Naive thymus-derived CD8-positive, alpha-beta T cell (primary cell): ENCODE measurements around the gene SNX21. TPM values are rescaled to one million over a fixed set of nuclear protein-coding genes. Genes with fewer than 3 reads are reported as not detected.
"Not testable (repeated sequence)": the region's sequence is repeated elsewhere in the genome, so short reads cannot be mapped to it uniquely, and the experiment has no call there.

Source experiments
- ATAC-seq, 2 donors: fragments of 150-1000 bp; cut with Tn5 transposase in 1 of 2; sonication (Bioruptor Pico), chemical (Tn5 transposase) in 1 of 2; 1 replicate in 1 of 2; 2 replicates in 1 of 2; pipeline ENCODE4 v1.10.0; 2021; ENCODE audit warnings: mild to moderate bottlenecking in 2 of 2, moderate library complexity in 2 of 2
- POLR2A ChIA-PET: fragments of 350-600 bp; sonication (Branson Sonifier 250); formaldehyde crosslinking; loops from one replicate; lab custom pipeline; 2021; ENCODE audit warnings: antibody characterized with exemption; lab: Charles Lee
- DNase-seq, 10 donors: peaks; one replicate each; pipeline versions ENCODE4 v3.0.0 to v3.0.0-alpha.2; 2020 to 2022
- H3K27ac Mint-ChIP-seq, 10 donors: one replicate each; pipeline ENCODE4 v1.8.0; 2020 to 2022; ENCODE audit warnings: mild to moderate bottlenecking in 10 of 10, mixed read lengths in 10 of 10, moderate library complexity in 4 of 10, inconsistent platforms in 1 of 10
- H3K27me3 Mint-ChIP-seq, 5 donors: one replicate each; pipeline ENCODE4 v1.8.0; 2021 to 2022; ENCODE audit warnings: mixed read lengths in 5 of 5
- H3K36me3 Mint-ChIP-seq, 3 donors: one replicate each; pipeline ENCODE4 v1.8.0; 2020 to 2022; ENCODE audit warnings: mixed read lengths in 3 of 3, mild to moderate bottlenecking in 2 of 3, inconsistent platforms in 1 of 3
- H3K4me1 Mint-ChIP-seq, 4 donors: one replicate each; pipeline ENCODE4 v1.8.0; 2021 to 2022; ENCODE audit warnings: mixed read lengths in 4 of 4
- H3K4me3 Mint-ChIP-seq, 10 donors: one replicate each; pipeline ENCODE4 v1.8.0; 2020 to 2022; ENCODE audit warnings: mild to moderate bottlenecking in 10 of 10, mixed read lengths in 10 of 10, moderate library complexity in 6 of 10, inconsistent platforms in 1 of 10
- H3K9me3 Mint-ChIP-seq, 9 donors: one replicate each; pipeline ENCODE4 v1.8.0; 2020 to 2022; ENCODE audit warnings: mixed read lengths in 9 of 9, mild to moderate bottlenecking in 3 of 9, inconsistent platforms in 1 of 9, moderate library complexity in 1 of 9
- polyA plus RNA-seq, 3 donors: library from polyadenylated mRNA; unstranded; fragments of 300-500 nt; fragmentation: Illumina TruSeq; gene quantifications; one replicate each; pipeline ENCODE4 v1.2.3, GENCODE V29; 2021
- total RNA-seq, 8 experiments: library from RNA in 2 of 8; stranded (reverse) in 2 of 8; gene quantifications; one replicate each; pipeline ENCODE4 v1.2.3 and lab custom pipeline; 2021 to 2026

The SNX21 gene, protein sequence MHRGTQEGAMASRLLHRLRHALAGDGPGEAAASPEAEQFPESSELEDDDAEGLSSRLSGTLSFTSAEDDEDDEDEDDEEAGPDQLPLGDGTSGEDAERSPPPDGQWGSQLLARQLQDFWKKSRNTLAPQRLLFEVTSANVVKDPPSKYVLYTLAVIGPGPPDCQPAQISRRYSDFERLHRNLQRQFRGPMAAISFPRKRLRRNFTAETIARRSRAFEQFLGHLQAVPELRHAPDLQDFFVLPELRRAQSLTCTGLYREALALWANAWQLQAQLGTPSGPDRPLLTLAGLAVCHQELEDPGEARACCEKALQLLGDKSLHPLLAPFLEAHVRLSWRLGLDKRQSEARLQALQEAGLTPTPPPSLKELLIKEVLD
- 1 to 10 TPM; 1.3 to 1.8 TPM for total RNA-seq
- 1 to 10 TPM in 2 of 3 donors, under 1 TPM in 1; 0.30 to 2.2 (median 1.4) TPM for polyA plus RNA-seq
- 0 to 2.7 (median 1.2) reads per million in 6 experiments for total RNA-seq (lab: John Stamatoyannopoulos, UW)

DNA sequence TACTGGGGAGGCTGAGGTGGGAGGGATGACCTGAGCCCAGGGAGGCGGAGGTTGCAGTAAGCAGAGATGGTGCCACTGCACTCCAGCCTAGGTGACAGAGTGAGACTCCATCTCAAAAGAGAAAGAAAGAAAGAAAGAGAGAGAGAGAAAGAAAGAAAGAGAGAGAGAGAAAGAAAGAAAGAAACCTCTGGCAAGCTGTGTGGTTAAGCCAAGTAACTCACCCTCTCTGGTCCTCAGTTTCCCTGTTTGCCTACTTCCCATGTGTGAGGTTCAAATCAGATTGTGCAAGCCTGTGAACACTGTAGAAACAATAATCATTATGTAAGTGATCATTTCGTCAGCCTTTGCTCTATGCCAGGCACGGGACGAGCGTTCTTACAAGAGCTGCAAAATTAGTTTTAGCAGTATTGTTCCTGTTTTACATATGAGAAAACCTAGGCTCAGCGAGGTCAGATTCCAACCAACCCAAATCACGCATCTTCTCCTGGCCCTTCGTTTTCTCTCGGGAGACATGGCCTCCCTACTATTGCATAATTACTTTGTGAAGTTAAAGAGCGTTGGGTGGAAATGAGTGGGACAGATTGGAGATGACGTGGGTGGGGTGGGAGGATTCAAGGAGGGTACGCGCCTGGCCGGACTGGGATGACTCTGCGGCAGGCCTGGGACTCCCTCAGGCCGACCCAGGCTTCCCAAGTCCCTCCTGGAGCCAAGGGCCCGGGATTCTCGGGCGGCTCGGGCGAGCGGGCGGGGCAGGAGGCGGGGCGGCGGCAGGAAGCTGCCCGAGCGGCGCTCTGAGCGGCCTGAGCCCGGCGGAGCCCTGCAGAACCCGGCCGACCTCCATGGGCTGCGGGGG lies at the start of gene SNX21:
Gene SNX21, plus strand, starts transcription at position 770 of the 853 bp plus-strand sequence. CDS start 121 bp downstream, outside the sequence.
- peak in 5 of 10 donors; percentile 3 to 36 (median 23) for DNase-seq
- peaks cover 0 to 4% (median 2%) of the 10 kb centered on the region in 5 donors for H3K27me3 Mint-ChIP-seq
- peak within 1 kb of the TSS; percentile 31 to 91 (median 77) for H3K27ac Mint-ChIP-seq
- peak within 1 kb of the TSS; percentile 77 to 95 (median 90) for H3K4me3 Mint-ChIP-seq
- H3K9me3 Mint-ChIP-seq, result no peaks in the 10 kb centered on the region
- H3K4me1 Mint-ChIP-seq, result peaks cover 3 to 18% (median 14%) of the 10 kb centered on the region in 4 donors
- peak; percentile 67 to 83 for ATAC-seq
- POLR2A ChIA-PET, result interaction anchor here (0.9 to 2.2 kb wide), 7 partner anchors 15 to 120 kb away, joined by 3 to 18 read pairs (median 4); partner anchors contain the start of genes ACOT8, CTSA, NEURL2 and PCIF1
- H3K36me3 Mint-ChIP-seq, result no peaks in the 10 kb centered on the region

GRCh38 chr20:45788351-45788750 lies 45.2 kb upstream of the SNX21 start:
- Mint-ChIP-seq H3K4me3 (no peak overlapping the region), H3K27ac (peak overlapping the region in 1 of 10 donors; percentile 22), H3K36me3 (peaks cover 0 to 2% (median 0%) of the 10 kb centered on the region in 3 donors), H3K4me1 (peaks cover 7 to 21% (median 18%) of the 10 kb centered on the region in 4 donors), H3K27me3 (peaks cover 0 to 3% (median 0%) of the 10 kb centered on the region in 5 donors), H3K9me3 (no peaks in the 10 kb centered on the region)
- DNase-seq (no peak), ATAC-seq (no peak)
- POLR2A ChIA-PET, result no interaction called here

GRCh38 chr20:45792317-45793118 lies 41.1 kb upstream of the SNX21 start:
- Mint-ChIP-seq H3K9me3 (no peaks in the 10 kb centered on the region), H3K27me3 (peaks cover 0 to 1% (median 0%) of the 10 kb centered on the region in 5 donors), H3K27ac (peak overlapping the region; percentile 81 to 100 (median 97)), H3K4me3 (peak overlapping the region; percentile 87 to 100 (median 96)), H3K4me1 (peaks cover 12 to 27% (median 18%) of the 10 kb centered on the region in 4 donors), H3K36me3 (peaks cover 6 to 38% (median 12%) of the 10 kb centered on the region in 3 donors)
- POLR2A ChIA-PET, result interaction anchor here (0.9 to 1.4 kb wide), 5 partner anchors 42 to 179 kb away, joined by 3 to 8 read pairs (median 4); partner anchors contain the start of genes PCIF1 and ZSWIM1
- ATAC-seq (peak; percentile 4 to 7), DNase-seq (peak in 2 of 10 donors; percentile 2 to 6)

- DNase-seq (no peak), ATAC-seq (no peak)
- Mint-ChIP-seq H3K27ac (peak overlapping the region in 3 of 10 donors; percentile 6 to 69 (median 58)), H3K9me3 (no peaks in the 10 kb centered on the region), H3K27me3 (peaks cover 0 to 1% (median 0%) of the 10 kb centered on the region in 5 donors), H3K36me3 (peaks cover 6 to 51% (median 12%) of the 10 kb centered on the region in 3 donors), H3K4me1 (peaks cover 16 to 30% (median 27%) of the 10 kb centered on the region in 4 donors), H3K4me3 (no peak overlapping the region)
- POLR2A ChIA-PET, result no interaction called here
Measured at GRCh38 chr20:45796337-45797065, 37.1 kb upstream of the SNX21 start.

DNA sequence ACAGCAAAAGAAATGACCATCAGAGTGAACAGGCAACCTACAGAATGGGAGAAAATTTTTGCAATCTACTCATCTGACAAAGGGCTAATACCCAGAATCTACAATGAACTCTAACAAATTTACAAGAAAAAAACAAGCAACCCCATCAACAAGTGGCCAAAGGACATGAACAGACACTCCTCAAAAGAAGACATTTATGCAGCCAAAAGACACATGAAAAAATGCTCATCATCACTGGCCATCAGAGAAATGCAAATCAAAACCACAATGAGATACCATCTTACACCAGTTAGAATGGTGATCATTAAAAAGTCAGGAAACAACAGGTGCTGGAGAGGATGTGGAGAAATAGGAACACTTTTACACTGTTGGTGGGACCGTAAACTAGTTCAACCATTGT lies 36.1 kb upstream of the SNX21 start:
- H3K4me1 Mint-ChIP-seq, result peaks cover 13 to 23% (median 19%) of the 10 kb centered on the region in 4 donors
- POLR2A ChIA-PET, H3K9me3 Mint-ChIP-seq, H3K4me3 Mint-ChIP-seq, H3K27me3 Mint-ChIP-seq, ATAC-seq, H3K27ac Mint-ChIP-seq, DNase-seq: not testable (repeated sequence)
- peaks cover 6 to 61% (median 12%) of the 10 kb centered on the region in 3 donors for H3K36me3 Mint-ChIP-seq

DNA sequence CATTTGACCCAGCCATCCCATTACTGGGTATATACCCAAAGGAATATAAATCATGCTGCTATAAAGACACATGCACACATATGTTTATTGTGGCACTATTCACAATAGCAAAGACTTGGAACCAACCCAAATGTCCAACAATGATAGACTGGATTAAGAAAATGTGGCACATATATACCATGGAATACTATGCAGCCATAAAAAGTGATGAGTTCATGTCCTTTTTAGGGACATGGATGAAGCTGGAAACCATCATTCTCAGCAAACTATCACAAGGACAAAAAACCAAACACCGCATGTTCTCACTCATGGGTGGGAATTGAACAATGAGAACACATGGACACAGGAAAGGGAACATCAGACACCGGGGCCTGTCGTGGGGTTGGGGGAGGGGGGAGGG lies 35.6 kb upstream of the SNX21 start:
- ATAC-seq, H3K27ac Mint-ChIP-seq, DNase-seq, H3K27me3 Mint-ChIP-seq, H3K4me3 Mint-ChIP-seq, H3K9me3 Mint-ChIP-seq, POLR2A ChIA-PET: not testable (repeated sequence)
- Mint-ChIP-seq H3K4me1 (peaks cover 9 to 19% (median 15%) of the 10 kb centered on the region in 4 donors), H3K36me3 (peaks cover 6 to 64% (median 12%) of the 10 kb centered on the region in 3 donors)

DNA sequence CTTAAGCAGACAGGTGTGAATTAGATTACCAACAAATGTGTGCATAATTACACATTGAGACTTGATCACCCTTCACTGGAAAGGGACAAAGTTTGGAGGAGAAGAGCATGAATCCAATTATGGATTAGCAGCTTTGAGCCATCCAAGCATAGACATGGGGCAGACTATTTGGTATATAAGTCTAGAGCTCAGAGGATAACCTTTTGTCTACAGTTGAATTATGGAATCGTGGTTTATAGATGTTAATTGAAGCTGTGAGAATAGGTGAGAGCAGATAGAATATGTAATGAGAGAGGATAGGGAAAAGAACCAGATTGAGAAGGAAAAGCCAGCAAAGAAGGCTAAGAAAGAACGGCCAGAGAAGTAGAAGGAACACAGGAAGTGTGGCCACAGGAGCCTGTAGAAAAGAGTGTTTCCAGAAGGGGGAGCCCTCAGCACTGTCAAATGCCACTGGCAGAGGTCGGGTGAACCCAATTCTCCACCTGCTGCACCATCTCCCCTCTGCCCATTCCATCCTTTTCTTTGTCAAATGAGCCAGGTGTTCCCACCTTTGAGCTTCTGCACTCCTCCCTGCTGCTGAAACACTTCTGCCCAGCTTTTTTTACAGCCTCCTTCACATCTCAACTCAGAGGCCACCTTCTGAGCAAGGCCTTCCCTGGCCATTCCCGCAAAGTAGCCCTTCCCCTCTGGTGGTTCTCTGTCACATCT lies 34.5 kb upstream of the SNX21 start:
- POLR2A ChIA-PET, result interaction anchor here (0.7 to 0.9 kb wide), 3 partner anchors 136 to 175 kb away, joined by 3 to 4 read pairs (median 3); partner anchors contain the start of gene PCIF1
- H3K36me3 Mint-ChIP-seq, result peaks cover 11 to 69% (median 16%) of the 10 kb centered on the region in 3 donors
- no peak overlapping the region for H3K4me3 Mint-ChIP-seq

GRCh38 chr20:45801851-45802250 lies 31.7 kb upstream of the SNX21 start:
- POLR2A ChIA-PET, result no interaction called here
- ATAC-seq (no peak), DNase-seq (no peak)
- Mint-ChIP-seq H3K4me3 (no peak overlapping the region), H3K27ac (peak overlapping the region in 2 of 10 donors; percentile 34 to 57), H3K36me3 (peaks cover 13 to 73% (median 17%) of the 10 kb centered on the region in 3 donors), H3K9me3 (no peaks in the 10 kb centered on the region), H3K4me1 (peaks cover 6 to 12% (median 11%) of the 10 kb centered on the region in 4 donors), H3K27me3 (no peaks in the 10 kb centered on the region)

More for the DNA sequence above, 34.5 kb upstream of the SNX21 start:
- peaks cover 9 to 14% (median 12%) of the 10 kb centered on the region in 4 donors for H3K4me1 Mint-ChIP-seq
- H3K27me3 Mint-ChIP-seq, result no peaks in the 10 kb centered on the region
- peak overlapping the region; percentile 39 to 86 (median 50) for H3K27ac Mint-ChIP-seq
- DNase-seq (peak; percentile 24 to 79 (median 54)), ATAC-seq (peak; percentile 91 to 99)
- no peaks in the 10 kb centered on the region for H3K9me3 Mint-ChIP-seq

- peaks cover 0 to 61% (median 5%) of the 10 kb centered on the region in 3 donors for H3K36me3 Mint-ChIP-seq
Measured at GRCh38 chr20:45810191-45810970, 23.2 kb upstream of the SNX21 start.

More at GRCh38 chr20:45810191-45810970, 23.2 kb upstream of the SNX21 start:
- POLR2A ChIA-PET, result interaction anchor here (1.9 kb wide), 1 partner anchor 46 kb away, joined by 4 read pairs; no protein-coding TSS in a partner anchor
- H3K4me1 Mint-ChIP-seq, result peaks cover 6 to 19% (median 16%) of the 10 kb centered on the region in 4 donors
- DNase-seq (no peak), ATAC-seq (no peak)
- no peaks in the 10 kb centered on the region for H3K27me3 Mint-ChIP-seq
- no peaks in the 10 kb centered on the region for H3K9me3 Mint-ChIP-seq
- H3K4me3 Mint-ChIP-seq, result peak overlapping the region in 2 of 10 donors; percentile 34 to 76
- H3K27ac Mint-ChIP-seq, result no peak overlapping the region
